WTC11 (cell line): ENCODE measurements around the gene PCNX4.

Experiments
- ARID4B ChIP-seq: sonication (generic); formaldehyde crosslinking; IDR thresholded peaks from 2 replicates; pipeline ENCODE4 v1.8.0; 2023; ENCODE audit warnings: missing genetic modification reagents, mild to moderate bottlenecking, borderline replicate concordance
- CBFB ChIP-seq: sonication (generic); formaldehyde crosslinking; IDR thresholded peaks from 2 replicates; pipeline ENCODE4 v1.8.1; 2022; ENCODE audit warnings: mild to moderate bottlenecking, low read depth, missing genetic modification reagents
- CTCF ChIP-seq: fragments of 200-600 bp; IDR thresholded peaks from 2 replicates; pipeline ENCODE4 v1.8.0; 2022; ENCODE audit warnings: antibody characterized with exemption
- E2F1 ChIP-seq: sonication (generic); formaldehyde crosslinking; IDR thresholded peaks from 2 replicates; pipeline ENCODE4 v1.8.0; 2022; ENCODE audit warnings: mild to moderate bottlenecking, missing genetic modification reagents
- ETV6 ChIP-seq: sonication (generic); formaldehyde crosslinking; IDR thresholded peaks from 2 replicates; pipeline ENCODE4 v1.8.1; 2022; ENCODE audit warnings: mild to moderate bottlenecking, missing genetic modification reagents
- IRF1 ChIP-seq: sonication (generic); formaldehyde crosslinking; IDR thresholded peaks from 2 replicates; pipeline ENCODE4 v1.8.0; 2023; ENCODE audit warnings: missing genetic modification reagents
- MAX ChIP-seq: sonication (generic); formaldehyde crosslinking; IDR thresholded peaks from 2 replicates; pipeline ENCODE4 v1.8.0; 2022; ENCODE audit warnings: mild to moderate bottlenecking, missing genetic modification reagents
- MXD4 ChIP-seq: fragments of 250-450 bp; sonication (Bioruptor Pico); IDR thresholded peaks from 2 replicates; pipeline ENCODE4 v1.8.0; 2021; ENCODE audit warnings: mild to moderate bottlenecking, moderate library complexity, borderline replicate concordance
- NFE2L1 ChIP-seq: sonication (generic); formaldehyde crosslinking; IDR thresholded peaks from 2 replicates; pipeline ENCODE4 v1.8.1; 2023; ENCODE audit warnings: missing genetic modification reagents
- NR3C1 ChIP-seq: sonication (generic); formaldehyde crosslinking; conservative IDR thresholded peaks from 2 replicates; pipeline ENCODE4 v1.8.1; 2023; ENCODE audit warnings: low read depth, mild to moderate bottlenecking, missing genetic modification reagents
- STAT6 ChIP-seq: sonication (generic); formaldehyde crosslinking; conservative IDR thresholded peaks from 2 replicates; pipeline ENCODE4 v1.8.1; 2023; ENCODE audit warnings: mild to moderate bottlenecking, low read depth, missing genetic modification reagents, moderate library complexity
- ZNF138 ChIP-seq: sonication (generic); formaldehyde crosslinking; conservative IDR thresholded peaks from 2 replicates; pipeline ENCODE4 v1.8.1; 2022; ENCODE audit warnings: mild to moderate bottlenecking, moderate library complexity, missing genetic modification reagents
- ZNF232 ChIP-seq: sonication (generic); formaldehyde crosslinking; IDR thresholded peaks from 2 replicates; pipeline ENCODE4 v1.8.0; 2022; ENCODE audit warnings: mild to moderate bottlenecking, missing genetic modification reagents
- ZNF512 ChIP-seq: sonication (generic); formaldehyde crosslinking; IDR thresholded peaks from 2 replicates; pipeline ENCODE4 v1.8.1; 2022; ENCODE audit warnings: missing genetic modification reagents, borderline replicate concordance

- TF ChIP-seq CTCF: no peak
- no peak for TF ChIP-seq IRF1 (CRISPR knock-in tag)
- no peak for TF ChIP-seq ZNF232 (CRISPR knock-in tag)
- TF ChIP-seq STAT6: no peak
- TF ChIP-seq ARID4B (CRISPR knock-in tag): no peak
- no peak for TF ChIP-seq ZNF138
- no peak for TF ChIP-seq E2F1 (CRISPR knock-in tag)
- TF ChIP-seq MXD4 (CRISPR knock-in tag): no peak
- no peak for TF ChIP-seq MAX (CRISPR knock-in tag)
- TF ChIP-seq ETV6 (CRISPR knock-in tag): no peak
- no peak for TF ChIP-seq ZNF512 (CRISPR knock-in tag)
- no peak for TF ChIP-seq CBFB
- no peak for TF ChIP-seq NFE2L1 (CRISPR knock-in tag)
- TF ChIP-seq NR3C1 (CRISPR knock-in tag): no peak
Measured at GRCh38 chr14:60204843-60205774, 113.4 kb downstream of the PCNX4 start.
